OCI-LY7 (cell line): ENCODE results near the gene ZNF835. TPM values are rescaled to one million over a fixed set of nuclear protein-coding genes. Genes with fewer than 3 reads are reported as not detected.

Source experiments
- BruUV-seq: library from RNA; stranded (reverse); fragments of 400-500 nt; replicated peaks from 2 replicates; lab custom pipeline; 2021; lab: Mats Ljungman, UMichigan
- CTCF ChIA-PET: fragments of 300-600 bp; sonication (Branson Sonifier 250); formaldehyde crosslinking; loops from one replicate; lab custom pipeline; 2022; ENCODE audit warnings: antibody characterized with exemption; ENCODE audit not compliant: unreplicated experiment; lab: Charles Lee
- POLR2A ChIA-PET: fragments of 300-600 bp; sonication (Branson Sonifier 250); formaldehyde crosslinking; loops from one replicate; lab custom pipeline; 2022; ENCODE audit warnings: antibody characterized with exemption; lab: Charles Lee
- DNase-seq: peaks from one replicate; pipeline ENCODE4 v3.0.0-alpha.2; 2015; ENCODE audit warnings: low spot score
- H2AFZ ChIP-seq: fragments of 200-600 bp; sonication (generic), shearing (Covaris generic); 2 replicates; pipeline ENCODE4 v1.6.1; 2014; ENCODE audit warnings: mild to moderate bottlenecking, antibody characterized with exemption, low read length, moderate library complexity
- H3K27ac ChIP-seq: fragments of 200-600 bp; sonication (generic); 2 replicates; pipeline ENCODE4 v1.5.1; 2014; ENCODE audit warnings: mixed run types, low read depth, mild to moderate bottlenecking, moderate library complexity, low read length, inconsistent platforms; ENCODE audit not compliant: poor library complexity, severe bottlenecking
- H3K36me3 ChIP-seq: fragments of 200-600 bp; sonication (generic); 2 replicates; pipeline ENCODE4 v1.6.1; 2014; ENCODE audit warnings: mild to moderate bottlenecking, antibody characterized with exemption, low read length, moderate library complexity, mixed read lengths; ENCODE audit not compliant: insufficient read depth
- H3K4me1 ChIP-seq: fragments of 200-600 bp; sonication (generic); 2 replicates; pipeline ENCODE4 v1.5.1; 2014; ENCODE audit warnings: mild to moderate bottlenecking, low read length; ENCODE audit not compliant: insufficient read depth, poor library complexity, severe bottlenecking
- H3K4me2 ChIP-seq: fragments of 200-600 bp; sonication (generic); 2 replicates; pipeline ENCODE4 v1.6.1; 2014; ENCODE audit warnings: mild to moderate bottlenecking, low read length
- H3K4me3 ChIP-seq: fragments of 200-600 bp; sonication (generic); 2 replicates; pipeline ENCODE4 v1.5.1; 2014; ENCODE audit warnings: mild to moderate bottlenecking, low read depth, low read length; ENCODE audit not compliant: poor library complexity, severe bottlenecking
- H3K79me2 ChIP-seq: fragments of 200-600 bp; sonication (generic); 2 replicates; pipeline ENCODE4 v1.6.1; 2016; ENCODE audit warnings: low read depth, mild to moderate bottlenecking, low read length, moderate library complexity, mixed read lengths; ENCODE audit not compliant: insufficient read depth
- H3K9me2 ChIP-seq: fragments of 200-600 bp; sonication (generic); 2 replicates; pipeline ENCODE4 v1.6.1; 2016; ENCODE audit warnings: mild to moderate bottlenecking, low read length, mixed read lengths; ENCODE audit not compliant: insufficient read depth
- H3K9me3 ChIP-seq: fragments of 200-600 bp; sonication (generic); 2 replicates; pipeline ENCODE4 v1.6.1; 2014; ENCODE audit warnings: mild to moderate bottlenecking, mixed run types, low read length, mixed read lengths
- H4K20me1 ChIP-seq: fragments of 200-600 bp; sonication (generic); 2 replicates; pipeline ENCODE4 v1.6.1; 2014; ENCODE audit warnings: mild to moderate bottlenecking, antibody characterized with exemption, low read length, moderate library complexity, mixed read lengths; ENCODE audit not compliant: insufficient read depth
- EZH2phosphoT487 ChIP-seq: fragments of 200-600 bp; sonication (generic); IDR thresholded peaks from 2 replicates; pipeline ENCODE4 v1.6.1; 2018; ENCODE audit warnings: low read depth, borderline replicate concordance, mild to moderate bottlenecking, mixed run types, antibody characterized with exemption, low read length, moderate library complexity, mixed read lengths
- intact Hi-C: fragments of 100-400 bp; cut with micrococcal nuclease; formaldehyde crosslinking; loops from one replicate; pipeline ENCODE4 v1.10.0; 2022; ENCODE audit not compliant: unreplicated experiment
- total RNA-seq, 2 experiments: library from RNA; depleted of rRNA in 1 of 2; stranded (reverse); fragments of >200 nt in 1 of 2; shearing (Covaris generic) in 1 of 2; gene quantifications; 2 replicates each; pipeline ENCODE4 v1.2.3, GENCODE V29; 2014 to 2022
- TF ChIP-seq, protein P1 (sequence below): fragments of 200-600 bp; sonication (generic); conservative IDR thresholded peaks from 2 replicates; pipeline ENCODE4 v1.5.1; 2014; ENCODE audit warnings: mild to moderate bottlenecking, antibody characterized with exemption, low read length, moderate library complexity, mixed read lengths

ZNF835 gene
- total RNA-seq, 2 experiments from 2014 or later, result not detected

DNA sequence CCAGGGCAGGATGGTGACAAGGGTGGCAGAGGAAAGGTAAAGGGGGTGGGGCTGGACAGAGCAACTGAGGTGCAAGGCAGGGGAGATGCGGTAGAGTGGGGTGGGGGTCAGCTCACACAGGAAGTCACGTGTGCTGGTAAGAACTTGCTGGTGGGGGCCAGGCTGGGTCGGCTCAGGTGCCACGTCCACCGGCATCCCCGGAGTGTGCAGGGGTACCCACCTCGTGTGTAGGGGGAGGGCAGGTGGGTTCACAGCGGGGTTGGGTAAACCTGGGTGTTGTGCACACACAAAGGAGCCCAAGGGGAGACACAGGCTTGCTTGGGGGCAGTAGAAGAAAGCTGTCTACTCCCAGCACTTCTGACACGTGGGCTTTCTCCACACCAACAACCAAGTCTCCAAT, 2.9 kb downstream of the ZNF835 start:
- ChIA-PET CTCF (no interaction called here), POLR2A (no interaction called here)
- Histone ChIP-seq H2AFZ (no peak overlapping the region), H3K4me1 (no peaks in the 10 kb centered on the region), H3K4me3 (no peak overlapping the region), H3K4me2 (no peak overlapping the region), H3K79me2 (no peaks in the 10 kb centered on the region), H3K9me3 (no peaks in the 10 kb centered on the region), H4K20me1 (no peaks in the 10 kb centered on the region), H3K36me3 (no peaks in the 10 kb centered on the region), H3K27ac (no peak overlapping the region), H3K9me2 (no peaks in the 10 kb centered on the region)
- intact Hi-C loops, result no loop called here
- DNase-seq, result no peak
- no TSS peak for BruUV-seq
- TF ChIP-seq EZH2phosphoT487, result no peak
- TF ChIP-seq, protein P1, sequence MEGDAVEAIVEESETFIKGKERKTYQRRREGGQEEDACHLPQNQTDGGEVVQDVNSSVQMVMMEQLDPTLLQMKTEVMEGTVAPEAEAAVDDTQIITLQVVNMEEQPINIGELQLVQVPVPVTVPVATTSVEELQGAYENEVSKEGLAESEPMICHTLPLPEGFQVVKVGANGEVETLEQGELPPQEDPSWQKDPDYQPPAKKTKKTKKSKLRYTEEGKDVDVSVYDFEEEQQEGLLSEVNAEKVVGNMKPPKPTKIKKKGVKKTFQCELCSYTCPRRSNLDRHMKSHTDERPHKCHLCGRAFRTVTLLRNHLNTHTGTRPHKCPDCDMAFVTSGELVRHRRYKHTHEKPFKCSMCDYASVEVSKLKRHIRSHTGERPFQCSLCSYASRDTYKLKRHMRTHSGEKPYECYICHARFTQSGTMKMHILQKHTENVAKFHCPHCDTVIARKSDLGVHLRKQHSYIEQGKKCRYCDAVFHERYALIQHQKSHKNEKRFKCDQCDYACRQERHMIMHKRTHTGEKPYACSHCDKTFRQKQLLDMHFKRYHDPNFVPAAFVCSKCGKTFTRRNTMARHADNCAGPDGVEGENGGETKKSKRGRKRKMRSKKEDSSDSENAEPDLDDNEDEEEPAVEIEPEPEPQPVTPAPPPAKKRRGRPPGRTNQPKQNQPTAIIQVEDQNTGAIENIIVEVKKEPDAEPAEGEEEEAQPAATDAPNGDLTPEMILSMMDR, result no peak

DNA sequence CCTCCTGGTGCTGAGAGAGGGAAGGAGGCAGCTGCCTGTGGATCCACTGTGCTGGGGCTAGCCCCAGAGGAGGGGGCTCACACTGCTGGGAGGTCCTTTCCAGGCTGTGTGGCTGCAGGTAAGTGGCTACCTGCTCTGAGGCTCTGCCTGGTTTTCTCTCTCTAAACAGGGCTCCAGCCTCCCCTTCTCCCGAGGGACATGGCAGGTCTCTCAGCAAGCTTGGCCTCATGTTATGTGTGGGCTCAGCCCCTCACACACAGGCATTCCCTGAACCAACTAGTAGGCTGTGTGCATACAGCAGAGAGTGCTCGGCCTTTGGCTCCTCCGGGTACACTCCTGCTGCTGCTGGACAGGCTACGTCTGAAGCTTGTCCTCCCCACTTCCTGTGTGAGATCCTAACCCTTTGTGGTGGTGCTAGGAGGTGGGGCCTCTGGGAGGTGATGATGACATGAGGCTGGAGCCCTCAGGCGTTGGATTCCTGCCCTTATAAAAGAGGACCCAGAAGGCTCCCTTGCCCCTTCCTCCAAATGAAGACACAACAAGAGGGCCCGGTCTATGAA, 4.2 kb downstream of the ZNF835 start:
- Histone ChIP-seq H3K36me3 (no peaks in the 10 kb centered on the region), H3K4me3 (no peak overlapping the region), H3K27ac (no peak overlapping the region), H2AFZ (no peak overlapping the region), H3K4me1 (no peaks in the 10 kb centered on the region), H4K20me1 (no peaks in the 10 kb centered on the region), H3K4me2 (no peak overlapping the region), H3K79me2 (no peaks in the 10 kb centered on the region), H3K9me2 (no peaks in the 10 kb centered on the region), H3K9me3 (no peaks in the 10 kb centered on the region)
- ChIA-PET CTCF (no interaction called here), POLR2A (no interaction called here)
- no TSS peak for BruUV-seq
- no peak for DNase-seq
- TF ChIP-seq, protein P1, result no peak
- intact Hi-C loops, result no loop called here

DNA sequence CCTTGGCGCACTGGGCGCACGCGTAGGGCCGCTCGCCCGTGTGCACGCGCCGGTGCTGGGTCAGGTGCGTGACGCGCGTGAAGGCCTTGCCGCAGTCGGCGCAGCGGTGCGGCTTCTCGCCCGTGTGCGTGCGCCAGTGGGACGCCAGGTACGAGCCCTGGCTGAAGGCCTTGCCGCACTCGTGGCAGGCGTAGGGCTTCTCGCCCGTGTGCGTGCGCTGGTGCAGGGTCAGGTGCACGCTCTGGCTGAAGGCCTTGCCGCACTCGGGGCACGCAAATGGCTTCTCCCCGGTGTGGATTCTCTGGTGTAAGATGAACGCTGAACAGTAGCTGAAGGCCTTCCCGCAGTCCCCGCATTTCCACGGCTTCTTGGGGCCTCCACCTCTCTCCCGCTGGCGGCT, 7.0 kb downstream of the ZNF835 start:
- Histone ChIP-seq H4K20me1 (no peaks in the 10 kb centered on the region), H3K79me2 (no peaks in the 10 kb centered on the region), H3K4me1 (no peaks in the 10 kb centered on the region), H3K36me3 (no peaks in the 10 kb centered on the region), H3K9me2 (no peaks in the 10 kb centered on the region), H3K27ac (no peak overlapping the region), H3K4me2 (no peak overlapping the region), H3K9me3 (0 out of 2 replicates have a peak, but pooled peaks cover 5% of the 10 kb centered on the region), H3K4me3 (no peak overlapping the region), H2AFZ (no peak overlapping the region)
- intact Hi-C loops, result no loop called here
- DNase-seq, result no peak
- TF ChIP-seq, protein P1, result no peak
- TF ChIP-seq EZH2phosphoT487, result no peak
- ChIA-PET CTCF (no interaction called here), POLR2A (no interaction called here)
- BruUV-seq, result no TSS peak
